Ovary (tissue), 9 donors: ENCODE data around the gene NPM1. TPM values are rescaled to one million over a fixed set of nuclear protein-coding genes. Genes with fewer than 3 reads are reported as not detected.

ENCODE experiments used
- DNase-seq, 5 donors: peaks; one replicate each; pipeline ENCODE4 v3.0.0-alpha.2; 2019 to 2020
- H3K27ac ChIP-seq, 2 donors: fragments of 200-600 bp; one replicate each; pipeline versions ENCODE4 v1.5.1 to v1.8.0; 2019 to 2022
- H3K27me3 ChIP-seq: fragments of 200-600 bp; one replicate; pipeline ENCODE4 v1.8.0; 2022
- H3K36me3 ChIP-seq: fragments of 200-600 bp; sonication (generic); one replicate; pipeline ENCODE4 v1.5.1; 2019
- H3K4me1 ChIP-seq: one replicate; pipeline ENCODE4 v1.8.1; 2013; ENCODE audit warnings: mild to moderate bottlenecking, moderate library complexity; ENCODE audit not compliant: insufficient read depth
- H3K4me3 ChIP-seq: fragments of 200-600 bp; sonication (generic); one replicate; pipeline ENCODE4 v1.5.1; 2017
- H3K9me3 ChIP-seq, 2 donors: fragments of 200-600 bp in 1 of 2; sonication (generic) in 1 of 2; one replicate each; pipeline versions ENCODE4 v1.5.1 to v1.8.1; 2013 to 2019; ENCODE audit warnings: mild to moderate bottlenecking in 1 of 2, moderate library complexity in 1 of 2
- CTCF ChIP-seq, 3 donors: fragments of 450-650 bp in 2 of 3; fragments of 200-600 bp in 1 of 3; IDR thresholded peaks; one replicate each; pipeline versions ENCODE4 v1.5.1 to v1.8.0; 2016 to 2022; ENCODE audit warnings: antibody characterized with exemption in 3 of 3, mild to moderate bottlenecking in 1 of 3
- EP300 ChIP-seq: sonication (generic); formaldehyde crosslinking; IDR thresholded peaks from one replicate; pipeline ENCODE4 v1.6.1; 2017; ENCODE audit warnings: antibody characterized with exemption
- POLR2A ChIP-seq: fragments of 450-650 bp; IDR thresholded peaks from one replicate; pipeline ENCODE4 v1.6.1; 2017; ENCODE audit warnings: antibody characterized with exemption, mild to moderate bottlenecking, moderate library complexity
- WGBS, 3 donors: extraction: QIAGEN DNeasy Blood & Tissue Kit in 1 of 3; methylation state at CpG; one replicate each; pipeline versions ENCODE4 v1.1.5 to v1.1.7; 2013 to 2017; 5-methylcytosine and 5-hydroxymethylcytosine counted together
- intact Hi-C, 4 donors: fragments of 100-400 bp; cut with DNase I; formaldehyde crosslinking; loops; one replicate each; pipeline versions ENCODE4 v1.11.0 to v1.15.1; 2022 to 2023
- polyA plus RNA-seq, 2 donors: library from polyadenylated mRNA; stranded (reverse); fragments of 200-250 nt in 1 of 2; fragments of 350-450 nt in 1 of 2; fragmentation: Illumina TruSeq in 1 of 2; extraction: RNeasy Lipid Tissue Mini Kit (QIAGEN cat#74804) in 1 of 2; gene quantifications; one replicate each; pipeline ENCODE4 v1.2.3, GENCODE V29; 2013 to 2014
- total RNA-seq, 7 donors: library from RNA; depleted of rRNA in 2 of 7; stranded (reverse); fragments of >200 nt in 2 of 7; fragmentation: NEBNext Ultra II Directional in 3 of 7; extraction: Animal tissue kit (Norgen Biotek cat#: 25700) in 3 of 7; gene quantifications; one replicate each; pipeline versions ENCODE4 v1.1.0 to v1.2.4, GENCODE V29; 2016 to 2023
- donor health status: DM: no; HTN: no; CAD: no; lungs with moderate emphysema.
- donor health status: DM: no; HTN: no; CAD: no.
- donor health status: Bipolar disorder and iron deficiency.
- donor health status: DM: yes; HTN: yes; CAD: no.
- donor health status: DM: no; HTN: no; CAD: no.
- donor health status: DM: yes; HTN: yes; CAD: no.

NPM1 gene
- total and polyA plus RNA-seq, 9 donors, result 1,123 to 3,932 (median 1,741) TPM

DNA sequence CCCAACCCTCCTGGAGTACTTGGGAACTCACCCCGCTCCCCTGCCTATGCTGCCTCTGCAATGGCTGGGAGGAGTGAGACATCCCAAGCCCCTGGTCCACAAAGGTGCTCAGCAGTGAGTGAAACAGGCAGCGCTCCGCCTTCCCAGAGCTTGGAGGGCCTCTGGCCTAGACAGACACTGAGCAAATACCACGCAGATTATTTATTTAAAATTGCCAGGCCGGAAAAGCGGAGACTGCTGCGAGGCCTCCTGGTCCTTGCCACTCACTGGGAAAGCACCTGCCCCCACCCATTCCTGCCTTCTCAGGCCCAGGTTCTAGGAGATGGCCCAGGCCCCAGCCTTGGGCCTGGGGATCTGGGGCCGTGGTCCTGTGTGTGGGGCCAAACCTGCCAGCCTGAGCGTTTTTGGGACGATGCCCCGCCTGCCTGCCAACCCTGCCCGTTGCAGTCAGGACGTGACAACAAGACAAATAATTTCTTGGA is 49.2 kb downstream of the NPM1 start:
- H3K36me3 ChIP-seq, result no peaks in the 10 kb centered on the region
- intact Hi-C loops, result no loop called here
- DNase-seq, result no peak
- H3K27me3 ChIP-seq, result no peaks in the 10 kb centered on the region
- no peaks in the 10 kb centered on the region for H3K4me1 ChIP-seq
- H3K9me3 ChIP-seq, result no peaks in the 10 kb centered on the region
- H3K4me3 ChIP-seq, result no peak overlapping the region
- H3K27ac ChIP-seq, result no peak overlapping the region
- TF ChIP-seq POLR2A (no peak), EP300 (no peak), CTCF (IDR thresholded peaks at IDR 0.05) (no peak)
- 82 to 86% (median 85%) methylated on average over 13 of the region's 13 CpGs for WGBS, 3 donors

DNA sequence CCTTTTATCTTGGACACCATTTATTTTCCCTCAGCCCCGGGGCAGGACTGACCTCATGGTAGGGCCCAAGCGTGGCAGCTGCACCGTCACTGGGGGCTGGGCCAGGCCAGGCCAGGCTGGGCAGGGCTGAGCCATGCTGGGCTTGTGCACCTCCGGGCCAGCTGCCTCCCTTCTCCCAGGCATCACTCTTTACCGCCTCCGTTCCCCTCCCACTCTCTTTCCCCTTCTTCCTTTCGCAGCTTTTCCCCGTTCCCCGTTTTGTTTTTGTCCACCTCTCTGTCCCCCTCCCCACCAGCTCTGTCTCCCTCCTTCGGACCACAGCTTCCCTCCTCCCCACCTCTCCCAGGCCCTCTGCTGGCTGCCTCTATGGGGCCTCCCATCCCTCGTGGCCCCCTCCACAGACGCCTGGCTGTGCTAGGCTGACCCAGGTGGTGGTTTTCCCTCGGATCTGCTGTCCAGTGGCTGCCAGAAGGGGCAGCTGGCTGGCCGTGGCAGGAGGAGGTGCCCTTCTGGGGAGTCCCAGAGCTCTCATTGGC is 49.7 kb downstream of the NPM1 start:
- Histone ChIP-seq H3K36me3 (no peaks in the 10 kb centered on the region), H3K27ac (no peak overlapping the region), H3K27me3 (no peaks in the 10 kb centered on the region), H3K4me3 (no peak overlapping the region), H3K4me1 (no peaks in the 10 kb centered on the region), H3K9me3 (no peaks in the 10 kb centered on the region)
- 31 to 46% (median 43%) methylated on average over 14 of the region's 14 CpGs for WGBS, 3 donors
- no peak for DNase-seq
- TF ChIP-seq EP300, result no peak
- no peak for TF ChIP-seq POLR2A
- no peak for TF ChIP-seq CTCF (IDR thresholded peaks at IDR 0.05)
- intact Hi-C loops, result no loop called here

DNA sequence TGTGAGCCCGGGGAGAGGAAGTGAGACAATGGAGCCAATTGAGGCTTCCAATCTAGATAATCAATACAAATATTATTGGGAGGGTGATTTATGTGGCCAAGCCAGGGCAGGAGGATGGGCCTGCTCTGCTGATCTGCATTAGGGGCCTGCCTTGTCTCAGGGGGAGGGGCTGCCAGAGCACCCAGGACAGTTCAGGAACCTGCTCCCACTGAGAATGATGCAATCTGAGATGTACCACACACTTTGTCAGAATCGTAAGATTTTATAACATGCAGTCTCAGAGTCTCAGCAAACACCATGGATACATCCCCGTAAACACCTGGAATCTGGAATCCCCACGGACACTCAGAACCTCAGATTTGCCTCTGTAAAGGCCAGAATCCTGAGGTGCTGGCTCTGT is 51.1 kb downstream of the NPM1 start:
- no peaks in the 10 kb centered on the region for H3K4me1 ChIP-seq
- TF ChIP-seq POLR2A (no peak), CTCF (IDR thresholded peaks at IDR 0.05) (no peak), EP300 (no peak)
- no peak overlapping the region for H3K27ac ChIP-seq
- 79 to 87% (median 83%) methylated on average over 4 of the region's 4 CpGs for WGBS, 3 donors
- H3K9me3 ChIP-seq, result no peaks in the 10 kb centered on the region
- no peaks in the 10 kb centered on the region for H3K36me3 ChIP-seq
- no peaks in the 10 kb centered on the region for H3K27me3 ChIP-seq
- no peak for DNase-seq
- intact Hi-C loops, result no loop called here
- no peak overlapping the region for H3K4me3 ChIP-seq

DNA sequence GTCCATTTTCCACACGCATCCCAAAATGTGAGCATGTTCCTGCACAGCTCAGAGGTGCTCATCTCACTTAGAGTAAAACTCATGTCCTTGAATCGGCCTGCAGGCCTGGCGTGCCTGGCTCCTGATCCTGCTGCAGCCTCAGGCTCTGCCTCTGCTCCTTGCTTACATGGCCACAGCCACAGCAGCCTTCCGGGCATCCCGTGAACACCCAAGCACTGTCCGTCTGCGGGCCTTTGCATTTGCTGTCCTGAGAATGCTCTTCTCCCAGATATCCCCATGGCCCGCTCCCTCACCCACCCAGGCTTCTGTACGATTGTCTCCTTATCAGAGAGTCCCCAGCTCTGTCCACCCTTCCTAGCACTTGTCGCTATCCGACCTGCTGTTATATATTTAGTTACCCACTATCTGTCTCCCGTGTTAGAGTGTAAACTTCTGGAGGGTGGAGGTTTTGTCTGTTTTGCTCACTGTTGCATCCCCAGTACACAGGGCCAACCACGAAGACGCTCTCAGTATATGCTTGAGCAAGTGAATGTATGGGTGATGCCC is 53.7 kb downstream of the NPM1 start:
- Histone ChIP-seq H3K4me1 (no peaks in the 10 kb centered on the region), H3K36me3 (no peaks in the 10 kb centered on the region), H3K4me3 (no peak overlapping the region), H3K27ac (no peak overlapping the region), H3K9me3 (no peaks in the 10 kb centered on the region), H3K27me3 (no peaks in the 10 kb centered on the region)
- TF ChIP-seq EP300, result no peak
- no peak for TF ChIP-seq CTCF (IDR thresholded peaks at IDR 0.05)
- TF ChIP-seq POLR2A, result no peak
- DNase-seq, result no peak
- intact Hi-C loops, result loop anchor here in 1 of 4 donors (10.0 kb wide), 1 partner anchor 143 kb away; no protein-coding TSS in a partner anchor
- WGBS, 3 donors, result 82 to 86% (median 85%) methylated on average over 14 of the region's 14 CpGs
